HG02852 (cell line): ENCODE data around the gene SLC35F1.

Source experiments
- ATAC-seq: cut with Tn5 transposase; IDR thresholded peaks from one replicate; pipeline ENCODE4 v1.9.1; 2021; ENCODE audit warnings: mild to moderate bottlenecking, moderate library complexity; ENCODE audit not compliant: unreplicated experiment

SLC35F1 gene

GRCh38 chr6:118103381-118104146 is 196.5 kb downstream of the SLC35F1 start:
- ATAC-seq = no peak

- no peak for ATAC-seq
Observed at GRCh38 chr6:118122161-118122725, 215.2 kb downstream of the SLC35F1 start.

GRCh38 chr6:118122801-118123200 is 215.7 kb downstream of the SLC35F1 start:
- no peak for ATAC-seq

- ATAC-seq = no peak
Observed at GRCh38 chr6:118123503-118124037, 216.5 kb downstream of the SLC35F1 start.

GRCh38 chr6:118124851-118125250 is 217.8 kb downstream of the SLC35F1 start:
- no peak for ATAC-seq

- ATAC-seq = no peak
Observed at GRCh38 chr6:118128755-118129154, 221.7 kb downstream of the SLC35F1 start.

GRCh38 chr6:118134206-118134605 is 227.1 kb downstream of the SLC35F1 start:
- ATAC-seq = no peak

GRCh38 chr6:118134736-118135135 is 227.7 kb downstream of the SLC35F1 start:
- no peak for ATAC-seq

GRCh38 chr6:118135371-118135770 is 228.3 kb downstream of the SLC35F1 start:
- ATAC-seq = no peak

- no peak for ATAC-seq
Observed at GRCh38 chr6:118141211-118141610, 234.1 kb downstream of the SLC35F1 start.

- no peak for ATAC-seq
Observed at GRCh38 chr6:118146584-118146983, 239.5 kb downstream of the SLC35F1 start.

- no peak for ATAC-seq
Observed at GRCh38 chr6:118147511-118147910, 240.4 kb downstream of the SLC35F1 start.

- ATAC-seq = no peak
Observed at GRCh38 chr6:118148561-118148960, 241.5 kb downstream of the SLC35F1 start.

- no peak for ATAC-seq
Observed at GRCh38 chr6:118152524-118152923, 245.5 kb downstream of the SLC35F1 start.

GRCh38 chr6:118161343-118161742 is 254.3 kb downstream of the SLC35F1 start:
- ATAC-seq = no peak

- ATAC-seq = no peak
Observed at GRCh38 chr6:118163542-118163941, 256.5 kb downstream of the SLC35F1 start.

GRCh38 chr6:118165500-118165899 is 258.4 kb downstream of the SLC35F1 start:
- ATAC-seq = no peak

GRCh38 chr6:118168421-118168820 is 261.4 kb downstream of the SLC35F1 start:
- ATAC-seq = no peak

GRCh38 chr6:118171852-118172251 is 264.8 kb downstream of the SLC35F1 start:
- no peak for ATAC-seq

GRCh38 chr6:118174071-118174470 is 267.0 kb downstream of the SLC35F1 start:
- no peak for ATAC-seq

GRCh38 chr6:118177720-118178119 is 270.7 kb downstream of the SLC35F1 start:
- no peak for ATAC-seq

- ATAC-seq = no peak
Observed at GRCh38 chr6:118179048-118179447, 272.0 kb downstream of the SLC35F1 start.
